ENCODE measurements around the gene ARHGAP6.

ARHGAP6 gene

GRCh38 chrX:11423362-11423818, 242.3 kb downstream of the ARHGAP6 start:
- no peak for DNase-seq (ENCODE audit: extremely low read depth, insufficient read length)
- Histone ChIP-seq H3K4me3 (replicated peaks; ENCODE audit: low read depth, low read length) (no peak overlapping the region), H3K36me3 (ENCODE audit: control insufficient read depth, insufficient read depth, low read length) (no peaks in the 10 kb centered on the region), H3K27me3 (replicated peaks; ENCODE audit: control insufficient read depth, insufficient read depth, low read length) (no peaks in the 10 kb centered on the region)
- TF ChIP-seq CTCF (IDR thresholded peaks at IDR 0.05; ENCODE audit: insufficient read depth, low read length, poor library complexity, severe bottlenecking): no peak

GRCh38 chrX:11422525-11422857, 243.2 kb downstream of the ARHGAP6 start:
- no peak for TF ChIP-seq CTCF (IDR thresholded peaks at IDR 0.05; ENCODE audit: insufficient read depth, low read length, poor library complexity, severe bottlenecking)
- no peak for DNase-seq (ENCODE audit: extremely low read depth, insufficient read length)
- Histone ChIP-seq H3K27me3 (replicated peaks; ENCODE audit: control insufficient read depth, insufficient read depth, low read length) (no peaks in the 10 kb centered on the region), H3K36me3 (ENCODE audit: control insufficient read depth, insufficient read depth, low read length) (no peaks in the 10 kb centered on the region), H3K4me3 (replicated peaks; ENCODE audit: low read depth, low read length) (no peak overlapping the region)

- H3K4me3 ChIP-seq (replicated peaks; ENCODE audit: low read depth, low read length): no peak overlapping the region
- no peak for DNase-seq (ENCODE audit: extremely low read depth, insufficient read length)
Observed at GRCh38 chrX:11421805-11422524, 243.8 kb downstream of the ARHGAP6 start.

GRCh38 chrX:11420851-11421250, 244.9 kb downstream of the ARHGAP6 start:
- TF ChIP-seq CTCF (IDR thresholded peaks at IDR 0.05; ENCODE audit: insufficient read depth, low read length, poor library complexity, severe bottlenecking): no peak
- H3K4me3 ChIP-seq (replicated peaks; ENCODE audit: low read depth, low read length): no peak overlapping the region
- H3K36me3 ChIP-seq (ENCODE audit: control insufficient read depth, insufficient read depth, low read length): no peaks in the 10 kb centered on the region
- H3K27me3 ChIP-seq (replicated peaks; ENCODE audit: control insufficient read depth, insufficient read depth, low read length): no peaks in the 10 kb centered on the region
- no peak for DNase-seq (ENCODE audit: extremely low read depth, insufficient read length)

More at GRCh38 chrX:11421805-11422524, 243.8 kb downstream of the ARHGAP6 start:
- Histone ChIP-seq H3K27me3 (replicated peaks; ENCODE audit: control insufficient read depth, insufficient read depth, low read length) (no peaks in the 10 kb centered on the region), H3K36me3 (ENCODE audit: control insufficient read depth, insufficient read depth, low read length) (no peaks in the 10 kb centered on the region)
- TF ChIP-seq CTCF (IDR thresholded peaks at IDR 0.05; ENCODE audit: insufficient read depth, low read length, poor library complexity, severe bottlenecking): no peak

GRCh38 chrX:11419102-11419501, 246.6 kb downstream of the ARHGAP6 start:
- no peak for DNase-seq (ENCODE audit: extremely low read depth, insufficient read length)
- no peak overlapping the region for H3K4me3 ChIP-seq (replicated peaks; ENCODE audit: low read depth, low read length)
- no peaks in the 10 kb centered on the region for H3K36me3 ChIP-seq (ENCODE audit: control insufficient read depth, insufficient read depth, low read length)
- H3K27me3 ChIP-seq (replicated peaks; ENCODE audit: control insufficient read depth, insufficient read depth, low read length): no peaks in the 10 kb centered on the region
- no peak for TF ChIP-seq CTCF (IDR thresholded peaks at IDR 0.05; ENCODE audit: insufficient read depth, low read length, poor library complexity, severe bottlenecking)

GRCh38 chrX:11416600-11416999, 249.1 kb downstream of the ARHGAP6 start:
- no peak for TF ChIP-seq CTCF (IDR thresholded peaks at IDR 0.05; ENCODE audit: insufficient read depth, low read length, poor library complexity, severe bottlenecking)
- no peak overlapping the region for H3K4me3 ChIP-seq (replicated peaks; ENCODE audit: low read depth, low read length)
- DNase-seq (ENCODE audit: extremely low read depth, insufficient read length): no peak
- H3K27me3 ChIP-seq (replicated peaks; ENCODE audit: control insufficient read depth, insufficient read depth, low read length): no peaks in the 10 kb centered on the region
- H3K36me3 ChIP-seq (ENCODE audit: control insufficient read depth, insufficient read depth, low read length): no peaks in the 10 kb centered on the region

All from GM06990 (cell line).